ENCODE data around the gene EPN1.

Gene EPN1

GRCh38 chr19:55660991-55661390 lies 14.0 kb upstream of the EPN1 start:
- no peak for TF ChIP-seq GATA2 (IDR thresholded peaks at IDR 0.05; ENCODE audit: low read depth, low read length)

- TF ChIP-seq GATA2 (IDR thresholded peaks at IDR 0.05; ENCODE audit: low read depth, low read length) = no peak
- no peak for TF ChIP-seq GATA3 (IDR thresholded peaks at IDR 0.05; ENCODE audit: low read depth, low read length)
These were observed 13.2 kb upstream of the EPN1 start for GRCh38 chr19:55661826-55662225.

- TF ChIP-seq GATA2 (IDR thresholded peaks at IDR 0.05; ENCODE audit: low read depth, low read length) (no peak), GATA3 (IDR thresholded peaks at IDR 0.05; ENCODE audit: low read depth, low read length) (no peak)
These were observed 11.0 kb upstream of the EPN1 start for GRCh38 chr19:55663846-55664536.

GRCh38 chr19:55666343-55667005 lies 8.6 kb upstream of the EPN1 start:
- TF ChIP-seq GATA3 (IDR thresholded peaks at IDR 0.05; ENCODE audit: low read depth, low read length) (no peak), GATA2 (IDR thresholded peaks at IDR 0.05; ENCODE audit: low read depth, low read length) (no peak)

GRCh38 chr19:55667006-55667381 lies 8.0 kb upstream of the EPN1 start:
- TF ChIP-seq GATA2 (IDR thresholded peaks at IDR 0.05; ENCODE audit: low read depth, low read length) (no peak), GATA3 (IDR thresholded peaks at IDR 0.05; ENCODE audit: low read depth, low read length) (no peak)

GRCh38 chr19:55667511-55667910 lies 7.5 kb upstream of the EPN1 start:
- TF ChIP-seq GATA3 (IDR thresholded peaks at IDR 0.05; ENCODE audit: low read depth, low read length) (no peak), GATA2 (IDR thresholded peaks at IDR 0.05; ENCODE audit: low read depth, low read length) (no peak)

- TF ChIP-seq GATA3 (IDR thresholded peaks at IDR 0.05; ENCODE audit: low read depth, low read length) = no peak
These were observed 7.1 kb upstream of the EPN1 start for GRCh38 chr19:55667958-55668357.

- no peak for TF ChIP-seq GATA2 (IDR thresholded peaks at IDR 0.05; ENCODE audit: low read depth, low read length)
- no peak for TF ChIP-seq GATA3 (IDR thresholded peaks at IDR 0.05; ENCODE audit: low read depth, low read length)
These were observed 6.2 kb upstream of the EPN1 start for GRCh38 chr19:55668603-55669348.

GRCh38 chr19:55669418-55670279 lies 5.4 kb upstream of the EPN1 start:
- TF ChIP-seq GATA3 (IDR thresholded peaks at IDR 0.05; ENCODE audit: low read depth, low read length) (no peak), GATA2 (IDR thresholded peaks at IDR 0.05; ENCODE audit: low read depth, low read length) (no peak)

- TF ChIP-seq GATA2 (IDR thresholded peaks at IDR 0.05; ENCODE audit: low read depth, low read length) (no peak), GATA3 (IDR thresholded peaks at IDR 0.05; ENCODE audit: low read depth, low read length) (no peak)
These were observed 4.6 kb upstream of the EPN1 start for GRCh38 chr19:55670280-55671053.

- no peak for TF ChIP-seq GATA3 (IDR thresholded peaks at IDR 0.05; ENCODE audit: low read depth, low read length)
- no peak for TF ChIP-seq GATA2 (IDR thresholded peaks at IDR 0.05; ENCODE audit: low read depth, low read length)
These were observed 4.0 kb upstream of the EPN1 start for GRCh38 chr19:55671054-55671378.

GRCh38 chr19:55672418-55672817 lies 2.6 kb upstream of the EPN1 start:
- TF ChIP-seq GATA2 (IDR thresholded peaks at IDR 0.05; ENCODE audit: low read depth, low read length) (no peak), GATA3 (IDR thresholded peaks at IDR 0.05; ENCODE audit: low read depth, low read length) (no peak)

GRCh38 chr19:55673465-55673864 lies 1.6 kb upstream of the EPN1 start:
- TF ChIP-seq GATA3 (IDR thresholded peaks at IDR 0.05; ENCODE audit: low read depth, low read length) = no peak
- no peak for TF ChIP-seq GATA2 (IDR thresholded peaks at IDR 0.05; ENCODE audit: low read depth, low read length)
